Neutrophil (primary cell): ENCODE results near the gene TMEM141.
"Not testable (repeated sequence)": the region's sequence is repeated elsewhere in the genome, so short reads cannot be mapped to it uniquely, and the experiment has no call there.

Experiments used
- H3K27ac ChIP-seq: fragments of 200-600 bp; sonication (generic); 2 replicates; pipeline ENCODE4 v1.5.1; 2016; ENCODE audit warnings: mild to moderate bottlenecking, moderate library complexity
- H3K27me3 ChIP-seq: fragments of 200-600 bp; sonication (generic); 2 replicates; pipeline ENCODE4 v1.6.0; 2016; ENCODE audit warnings: mild to moderate bottlenecking
- H3K36me3 ChIP-seq: fragments of 200-600 bp; sonication (generic); 2 replicates; pipeline ENCODE4 v1.5.1; 2017
- H3K4me1 ChIP-seq, 2 experiments: fragments of 200-600 bp in 1 of 2; sonication (generic) in 1 of 2; 1 replicate in 1 of 2; 2 replicates in 1 of 2; pipeline versions ENCODE4 v1.5.1 to v1.6.1; 2013 to 2016; ENCODE audit warnings: low read depth in 1 of 2, low read length in 1 of 2, mild to moderate bottlenecking in 1 of 2, moderate library complexity in 1 of 2; ENCODE audit not compliant: control insufficient read depth in 1 of 2, insufficient read depth in 1 of 2
- H3K4me3 ChIP-seq, 2 experiments: fragments of 200-600 bp in 1 of 2; sonication (generic) in 1 of 2; 1 replicate in 1 of 2; 2 replicates in 1 of 2; pipeline ENCODE4 v1.5.1; 2013 to 2016; ENCODE audit warnings: low read depth in 1 of 2, low read length in 1 of 2, mild to moderate bottlenecking in 1 of 2, moderate library complexity in 1 of 2
- H3K9me3 ChIP-seq: fragments of 200-600 bp; sonication (generic); 2 replicates; pipeline ENCODE4 v1.5.1; 2016
- TF ChIP-seq, protein P1 (sequence below): fragments of 200-600 bp; sonication (generic); IDR thresholded peaks from 2 replicates; pipeline ENCODE4 v1.5.1; 2016; ENCODE audit warnings: antibody characterized with exemption

TMEM141 gene

DNA sequence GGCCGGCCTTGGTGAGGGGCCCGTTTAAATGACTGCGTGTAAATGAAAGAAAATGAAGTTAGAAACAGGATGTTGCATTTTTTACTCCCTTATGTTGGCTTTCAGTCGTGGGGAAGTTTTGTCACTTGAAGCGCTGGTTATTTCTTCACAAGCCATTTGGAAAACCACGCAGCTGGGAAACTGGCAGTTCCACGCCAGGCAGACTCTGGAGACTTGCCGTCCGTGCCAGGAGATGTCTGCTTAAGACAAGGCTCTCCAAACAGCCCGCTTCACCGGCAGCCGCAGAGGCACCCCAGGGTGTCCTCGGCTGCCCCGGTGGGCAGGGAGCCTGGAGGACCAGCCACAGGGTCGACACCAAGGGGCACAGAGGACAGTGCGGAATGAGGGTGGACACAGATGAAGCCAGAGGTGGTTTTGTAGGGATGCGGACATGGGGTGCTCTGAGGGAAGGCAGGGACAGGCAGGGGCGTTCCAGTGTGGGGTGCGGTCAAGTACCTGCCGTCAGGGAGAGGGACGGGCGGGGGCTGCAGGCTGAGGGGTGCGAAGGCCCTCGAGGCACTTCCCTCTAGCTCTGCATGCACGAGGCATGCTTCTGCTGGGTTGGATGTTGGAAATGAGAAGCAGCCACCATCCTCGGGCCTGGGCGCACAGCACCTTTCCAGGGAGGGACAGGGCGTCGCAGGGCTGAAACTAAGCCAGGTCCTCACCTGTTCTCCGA lies 40.0 kb downstream of the TMEM141 start:
- TF ChIP-seq, protein P1, sequence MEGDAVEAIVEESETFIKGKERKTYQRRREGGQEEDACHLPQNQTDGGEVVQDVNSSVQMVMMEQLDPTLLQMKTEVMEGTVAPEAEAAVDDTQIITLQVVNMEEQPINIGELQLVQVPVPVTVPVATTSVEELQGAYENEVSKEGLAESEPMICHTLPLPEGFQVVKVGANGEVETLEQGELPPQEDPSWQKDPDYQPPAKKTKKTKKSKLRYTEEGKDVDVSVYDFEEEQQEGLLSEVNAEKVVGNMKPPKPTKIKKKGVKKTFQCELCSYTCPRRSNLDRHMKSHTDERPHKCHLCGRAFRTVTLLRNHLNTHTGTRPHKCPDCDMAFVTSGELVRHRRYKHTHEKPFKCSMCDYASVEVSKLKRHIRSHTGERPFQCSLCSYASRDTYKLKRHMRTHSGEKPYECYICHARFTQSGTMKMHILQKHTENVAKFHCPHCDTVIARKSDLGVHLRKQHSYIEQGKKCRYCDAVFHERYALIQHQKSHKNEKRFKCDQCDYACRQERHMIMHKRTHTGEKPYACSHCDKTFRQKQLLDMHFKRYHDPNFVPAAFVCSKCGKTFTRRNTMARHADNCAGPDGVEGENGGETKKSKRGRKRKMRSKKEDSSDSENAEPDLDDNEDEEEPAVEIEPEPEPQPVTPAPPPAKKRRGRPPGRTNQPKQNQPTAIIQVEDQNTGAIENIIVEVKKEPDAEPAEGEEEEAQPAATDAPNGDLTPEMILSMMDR, result no peak
- H3K36me3 ChIP-seq, result peaks cover 75% of the 10 kb centered on the region

DNA sequence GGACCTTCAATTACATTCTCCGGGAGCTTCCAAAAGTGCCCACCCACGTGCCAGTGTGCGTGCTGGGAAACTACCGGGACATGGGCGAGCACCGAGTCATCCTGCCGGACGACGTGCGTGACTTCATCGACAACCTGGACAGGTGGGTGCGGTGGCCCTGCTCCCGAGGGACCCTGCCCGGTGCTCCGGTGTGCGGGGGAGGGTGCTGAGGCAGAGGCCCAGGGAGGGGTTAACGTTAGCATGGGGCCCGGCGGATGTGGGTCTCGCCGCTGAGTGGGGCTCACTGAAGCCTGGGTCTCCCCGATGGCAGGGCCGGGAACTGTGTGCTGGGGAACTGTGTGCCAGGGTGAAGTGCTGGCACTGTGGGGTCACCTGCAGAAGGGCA lies 40.6 kb downstream of the TMEM141 start:
- Histone ChIP-seq H3K36me3 (peaks cover 75% of the 10 kb centered on the region), H3K4me1 (peaks cover 19 to 25% of the 10 kb centered on the region in 2 experiments), H3K27me3 (no peaks in the 10 kb centered on the region), H3K27ac (no peak overlapping the region), H3K4me3 (no peak overlapping the region), H3K9me3 (no peaks in the 10 kb centered on the region)
- TF ChIP-seq, protein P1, result no peak

More for the DNA sequence above, 40.0 kb downstream of the TMEM141 start:
- Histone ChIP-seq H3K27ac (peak overlapping the region; percentile 55), H3K4me3 (no peak overlapping the region), H3K9me3 (no peaks in the 10 kb centered on the region), H3K4me1 (peaks cover 19 to 25% of the 10 kb centered on the region in 2 experiments), H3K27me3 (no peaks in the 10 kb centered on the region)

DNA sequence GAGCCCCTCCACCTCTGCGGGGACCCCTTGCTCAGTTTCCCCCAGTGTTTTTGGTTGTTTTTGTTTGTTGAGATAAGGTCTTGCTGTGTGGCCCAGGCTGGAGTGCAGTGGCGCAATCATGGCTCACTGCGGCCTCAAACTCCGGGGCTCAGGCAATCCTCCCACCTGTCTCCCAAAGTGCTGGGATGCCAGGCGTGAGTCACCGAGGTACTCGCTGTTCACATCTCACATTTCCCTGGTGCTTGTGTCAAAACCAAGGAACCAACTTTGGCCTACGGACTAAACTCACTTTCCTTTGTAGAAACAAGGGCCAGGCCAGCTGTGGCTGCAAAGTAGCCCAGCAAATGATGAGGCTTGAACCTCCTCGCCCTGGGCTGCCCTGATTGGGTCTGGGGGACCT lies 41.4 kb downstream of the TMEM141 start:
- no peak overlapping the region for H3K4me3 ChIP-seq
- no peak overlapping the region for H3K27ac ChIP-seq
- H3K4me1 ChIP-seq, result peaks cover 19 to 25% of the 10 kb centered on the region in 2 experiments
- TF ChIP-seq, protein P1, result no peak
- H3K9me3 ChIP-seq, result no peaks in the 10 kb centered on the region
- H3K36me3 ChIP-seq, result peaks cover 75% of the 10 kb centered on the region
- H3K27me3 ChIP-seq, result no peaks in the 10 kb centered on the region

DNA sequence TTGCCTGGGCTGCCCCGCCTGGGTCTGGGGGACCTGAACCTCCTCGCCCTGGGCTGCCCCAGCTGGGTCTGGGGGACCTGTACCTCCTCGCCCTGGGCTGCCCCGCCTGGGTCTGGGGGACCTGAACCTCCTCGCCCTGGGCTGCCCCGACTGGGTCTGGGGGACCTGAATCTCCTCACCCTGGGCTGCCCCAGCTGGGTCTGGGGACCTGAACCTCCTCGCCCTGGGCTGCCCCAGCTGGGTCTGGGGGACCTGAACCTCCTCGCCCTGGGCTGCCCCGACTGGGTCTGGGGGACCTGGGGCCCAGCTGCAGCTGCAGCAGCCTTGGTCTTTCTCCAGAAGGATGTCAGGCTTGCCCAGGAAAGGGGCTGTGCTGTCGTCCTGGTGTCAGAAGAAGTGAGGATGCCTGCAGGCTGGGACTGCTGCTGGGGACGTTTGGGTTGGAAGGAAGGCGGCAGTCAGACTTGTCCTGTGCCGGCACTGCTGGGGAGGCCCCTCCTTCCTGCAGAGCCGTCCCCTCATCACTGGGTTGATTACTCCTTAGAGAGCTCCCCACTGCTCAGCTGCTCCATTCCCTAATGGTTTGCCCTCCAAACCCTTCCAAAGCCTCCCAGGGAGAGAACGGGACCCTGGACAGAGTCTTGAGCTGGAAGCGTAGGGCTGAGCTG lies 42.4 kb downstream of the TMEM141 start:
- Histone ChIP-seq H3K4me1 (peaks cover 19 to 25% of the 10 kb centered on the region in 2 experiments), H3K36me3 (peaks cover 75% of the 10 kb centered on the region)
- H3K9me3 ChIP-seq, H3K4me3 ChIP-seq, H3K27ac ChIP-seq, H3K27me3 ChIP-seq: not testable (repeated sequence)

DNA sequence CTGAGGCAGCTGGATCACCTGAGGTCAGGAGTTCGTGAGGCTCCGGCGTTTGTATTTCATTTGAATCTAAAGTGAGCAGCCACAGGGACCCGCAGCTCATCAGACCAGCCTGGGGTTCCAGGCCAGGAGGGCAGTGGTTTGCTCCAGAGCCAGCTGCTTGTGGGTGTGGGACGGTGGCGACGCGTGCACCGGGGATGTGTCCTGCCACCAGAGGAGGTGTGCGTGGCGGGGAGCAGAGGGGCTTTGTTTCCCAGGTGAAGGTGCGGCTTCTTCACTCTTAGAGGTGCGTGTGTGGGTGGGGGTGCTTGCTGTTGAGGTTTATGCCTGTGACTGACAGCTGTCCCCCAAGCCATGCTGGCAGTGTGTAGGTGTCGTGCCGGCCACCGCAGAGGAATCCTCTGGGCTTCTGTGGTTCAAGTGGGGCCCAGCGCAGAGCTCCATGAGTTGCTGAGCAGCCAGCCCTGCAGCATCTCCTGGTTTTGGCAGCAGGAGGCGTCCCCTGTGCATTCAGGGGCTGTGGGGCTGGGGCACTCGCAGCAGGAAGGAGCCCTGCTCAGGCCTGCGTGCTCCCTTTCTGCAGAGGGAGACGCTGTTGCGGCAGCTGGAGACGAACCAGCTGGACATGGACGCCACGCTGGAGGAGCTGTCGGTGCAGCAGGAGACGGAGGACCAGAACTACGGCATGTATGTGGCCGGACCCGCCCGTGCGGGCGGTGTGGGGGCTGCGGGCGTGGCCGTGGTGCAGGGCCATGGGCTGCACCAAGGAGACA lies 44.2 kb downstream of the TMEM141 start:
- no peaks in the 10 kb centered on the region for H3K9me3 ChIP-seq
- no peak overlapping the region for H3K4me3 ChIP-seq
- TF ChIP-seq, protein P1, result no peak
- no peak overlapping the region for H3K27ac ChIP-seq
- peaks cover 17 to 22% of the 10 kb centered on the region in 2 experiments for H3K4me1 ChIP-seq
- H3K36me3 ChIP-seq, result peaks cover 75% of the 10 kb centered on the region
- no peaks in the 10 kb centered on the region for H3K27me3 ChIP-seq
